ENCODE results near the gene ATG7. TPM values are rescaled to one million over a fixed set of nuclear protein-coding genes. Genes with fewer than 3 reads are reported as not detected.
A peak's percentile ranks its signal among the peaks of the same experiment; 100 is the strongest.
"Not testable (repeated sequence)": the region's sequence is repeated elsewhere in the genome, so short reads cannot be mapped to it uniquely, and the experiment has no call there.

Gene ATG7
- total and polyA plus RNA-seq, 12 donors: 9.1 to 118 (median 40.0) TPM

DNA sequence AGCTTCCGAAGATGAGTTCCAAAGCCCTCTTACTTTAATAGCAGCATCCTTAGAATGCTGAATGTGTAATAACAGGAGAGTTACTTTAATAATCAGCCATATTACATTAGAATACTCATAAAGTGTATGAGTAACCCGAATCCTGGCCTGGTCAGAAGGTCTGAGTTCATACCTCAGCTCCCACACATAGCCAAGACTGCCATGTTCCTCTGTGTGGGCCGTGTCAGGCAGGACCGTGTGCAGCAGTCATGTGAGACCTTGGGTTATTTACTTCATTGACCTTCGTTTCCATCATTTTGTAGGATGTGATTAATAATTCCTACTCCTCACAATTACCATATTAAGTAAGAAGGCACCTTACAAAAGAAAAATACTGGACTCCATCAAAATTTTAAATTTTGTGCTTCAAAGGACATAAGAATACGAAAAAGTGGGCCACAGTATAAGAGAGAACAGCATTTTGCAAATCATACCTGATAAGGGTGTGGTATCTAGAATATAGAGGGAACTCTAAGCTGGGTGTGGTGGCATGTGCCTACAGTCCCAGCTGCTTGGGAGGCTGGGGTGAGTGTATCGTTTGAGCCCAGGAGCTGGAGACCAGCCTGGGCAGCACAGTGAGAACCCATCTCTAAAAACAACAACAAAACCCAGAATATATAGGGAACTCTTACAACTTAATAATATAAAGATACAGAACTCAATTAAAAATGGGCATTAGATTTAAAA, 163.4 kb downstream of the ATG7 start:
- no peaks in the 10 kb centered on the region for H3K27me3 ChIP-seq
- peak overlapping the region in 2 of 5 donors; percentile 77 to 78 for H3K27ac ChIP-seq
- no peak for DNase-seq
- intact Hi-C loops (cut with DNase I): no loop called here
- peaks cover 17 to 25% of the 10 kb centered on the region in 2 donors for H3K4me1 ChIP-seq (replicated peaks in 1 of 2)
- 72 to 79% (median 76%) methylated on average over 7 of the region's 7 CpGs for WGBS, 4 donors
- no peaks in the 10 kb centered on the region for H3K9me3 ChIP-seq (replicated peaks in 1 of 3)
- no peaks in the 10 kb centered on the region for H3K36me3 ChIP-seq (replicated peaks in 1 of 2)
- no peak overlapping the region for H3K4me3 ChIP-seq
- TF ChIP-seq, protein P1, sequence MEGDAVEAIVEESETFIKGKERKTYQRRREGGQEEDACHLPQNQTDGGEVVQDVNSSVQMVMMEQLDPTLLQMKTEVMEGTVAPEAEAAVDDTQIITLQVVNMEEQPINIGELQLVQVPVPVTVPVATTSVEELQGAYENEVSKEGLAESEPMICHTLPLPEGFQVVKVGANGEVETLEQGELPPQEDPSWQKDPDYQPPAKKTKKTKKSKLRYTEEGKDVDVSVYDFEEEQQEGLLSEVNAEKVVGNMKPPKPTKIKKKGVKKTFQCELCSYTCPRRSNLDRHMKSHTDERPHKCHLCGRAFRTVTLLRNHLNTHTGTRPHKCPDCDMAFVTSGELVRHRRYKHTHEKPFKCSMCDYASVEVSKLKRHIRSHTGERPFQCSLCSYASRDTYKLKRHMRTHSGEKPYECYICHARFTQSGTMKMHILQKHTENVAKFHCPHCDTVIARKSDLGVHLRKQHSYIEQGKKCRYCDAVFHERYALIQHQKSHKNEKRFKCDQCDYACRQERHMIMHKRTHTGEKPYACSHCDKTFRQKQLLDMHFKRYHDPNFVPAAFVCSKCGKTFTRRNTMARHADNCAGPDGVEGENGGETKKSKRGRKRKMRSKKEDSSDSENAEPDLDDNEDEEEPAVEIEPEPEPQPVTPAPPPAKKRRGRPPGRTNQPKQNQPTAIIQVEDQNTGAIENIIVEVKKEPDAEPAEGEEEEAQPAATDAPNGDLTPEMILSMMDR (IDR thresholded peaks at IDR 0.05): no peak
- TF ChIP-seq POLR2A (IDR thresholded peaks at IDR 0.05): no peak

DNA sequence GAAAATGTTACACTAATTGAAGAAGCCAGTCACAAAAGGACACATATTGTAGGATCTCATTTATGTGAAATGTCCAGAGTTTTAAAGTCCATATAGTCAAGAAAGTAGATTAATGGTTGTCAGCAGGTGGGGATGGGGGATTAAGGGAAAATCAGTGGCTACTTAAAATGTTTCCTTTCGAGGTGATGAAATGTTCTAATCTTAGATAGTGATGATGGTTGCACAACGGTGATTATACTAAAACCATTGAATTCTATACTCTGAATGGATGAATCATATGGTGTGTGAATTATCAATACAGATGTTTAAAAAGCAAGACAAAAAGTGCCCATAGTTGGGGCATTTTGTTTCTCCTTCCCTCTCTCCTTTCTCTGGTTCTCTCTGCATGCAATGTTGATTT, 164.6 kb downstream of the ATG7 start:
- WGBS, 4 donors: 83 to 93% (median 86%) methylated on average over 2 of the region's 2 CpGs

DNA sequence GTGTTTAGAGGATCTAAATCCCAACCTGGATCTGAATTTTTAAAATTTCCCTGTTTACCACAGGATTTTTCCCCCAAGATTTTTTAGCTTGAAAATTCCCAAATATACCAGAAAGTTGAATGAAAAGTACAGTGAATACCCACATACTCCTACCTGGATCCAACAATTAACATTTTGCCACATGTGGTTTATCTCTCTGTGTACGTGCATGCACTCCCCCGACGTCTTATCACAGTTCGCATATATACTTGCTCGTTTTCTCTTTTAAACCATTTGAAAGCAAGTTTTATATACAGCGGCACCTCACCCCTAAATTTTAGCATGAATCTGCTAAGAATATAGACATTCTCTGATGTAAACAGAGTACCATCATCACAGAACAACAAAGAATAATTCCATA, 165.3 kb downstream of the ATG7 start:
- no peak overlapping the region for H3K4me3 ChIP-seq
- no peaks in the 10 kb centered on the region for H3K36me3 ChIP-seq (replicated peaks in 1 of 2)
- WGBS, 4 donors: 95 to 97% (median 96%) methylated on average over 6 of the region's 6 CpGs
- H3K9me3 ChIP-seq (replicated peaks in 1 of 3): no peaks in the 10 kb centered on the region
- intact Hi-C loops (cut with DNase I): no loop called here
- H3K4me1 ChIP-seq (replicated peaks in 1 of 2): peaks cover 17 to 25% of the 10 kb centered on the region in 2 donors
- H3K27me3 ChIP-seq: no peaks in the 10 kb centered on the region
- TF ChIP-seq POLR2A (IDR thresholded peaks at IDR 0.05): no peak
- TF ChIP-seq, protein P1 (IDR thresholded peaks at IDR 0.05): no peak
- no peak for DNase-seq
- no peak overlapping the region for H3K27ac ChIP-seq

More for the DNA sequence above, 164.6 kb downstream of the ATG7 start:
- Histone ChIP-seq H3K36me3 (replicated peaks in 1 of 2) (no peaks in the 10 kb centered on the region), H3K27me3 (no peaks in the 10 kb centered on the region), H3K4me1 (replicated peaks in 1 of 2) (peaks cover 17 to 25% of the 10 kb centered on the region in 2 donors), H3K9me3 (replicated peaks in 1 of 3) (no peaks in the 10 kb centered on the region), H3K4me3 (no peak overlapping the region), H3K27ac (no peak overlapping the region)
- no peak for DNase-seq
- TF ChIP-seq, protein P1 (IDR thresholded peaks at IDR 0.05): no peak
- intact Hi-C loops (cut with DNase I): no loop called here

DNA sequence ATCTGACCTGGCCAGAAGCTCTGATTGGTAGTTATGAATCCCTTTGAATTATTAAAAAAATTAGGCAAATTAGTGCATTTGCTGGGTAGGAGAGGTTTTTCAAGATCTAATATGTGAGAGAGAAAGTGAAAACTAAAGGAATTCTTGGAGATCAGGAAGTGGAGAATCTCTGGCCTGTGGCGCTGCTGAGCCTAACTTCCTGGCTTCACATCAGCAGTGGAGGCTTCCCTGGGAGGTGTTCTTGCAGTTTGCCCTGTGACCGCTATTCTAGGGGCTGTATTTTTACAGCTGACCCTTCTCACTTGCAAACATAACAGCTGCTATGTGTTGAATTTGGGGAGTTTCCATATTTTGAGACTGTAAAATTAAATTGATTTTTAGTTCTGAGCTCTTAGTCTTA, 166.4 kb downstream of the ATG7 start:
- Histone ChIP-seq H3K9me3 (replicated peaks in 1 of 3) (no peaks in the 10 kb centered on the region), H3K27me3 (no peaks in the 10 kb centered on the region), H3K36me3 (replicated peaks in 1 of 2) (no peaks in the 10 kb centered on the region), H3K4me3 (no peak overlapping the region), H3K4me1 (replicated peaks in 1 of 2) (peaks cover 13 to 22% of the 10 kb centered on the region in 2 donors), H3K27ac (peak overlapping the region in 1 of 5 donors; percentile 9)
- TF ChIP-seq POLR2A (IDR thresholded peaks at IDR 0.05): no peak
- TF ChIP-seq, protein P1 (IDR thresholded peaks at IDR 0.05): no peak
- 57 to 64% (median 62%) methylated on average over 2 of the region's 2 CpGs for WGBS, 4 donors
- intact Hi-C loops (cut with DNase I): no loop called here
- DNase-seq: peak in 2 of 7 donors; percentile 21 to 33

DNA sequence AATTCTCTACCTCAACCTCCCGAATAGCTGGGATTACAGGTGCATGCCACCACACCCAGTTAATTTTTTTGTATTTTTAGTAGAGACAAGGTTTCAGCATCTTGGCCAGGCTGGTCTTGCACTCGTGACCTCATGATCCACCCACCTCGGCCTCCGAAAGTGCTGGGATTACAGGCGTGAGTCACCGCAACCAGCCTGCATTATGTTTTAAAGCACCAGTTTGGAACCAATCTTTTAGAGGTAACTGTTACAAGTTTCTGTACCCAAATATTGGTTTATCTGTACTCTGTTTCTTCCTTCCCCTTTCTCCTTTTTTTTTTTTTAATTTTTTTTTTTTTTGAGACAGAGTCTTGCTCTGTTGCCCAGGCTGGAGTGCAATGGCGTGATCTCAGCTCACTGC, 169.1 kb downstream of the ATG7 start:
- WGBS, 4 donors: 76 to 83% (median 80%) methylated on average over 7 of the region's 7 CpGs
- H3K36me3 ChIP-seq (replicated peaks in 1 of 2); H3K9me3 ChIP-seq (replicated peaks in 1 of 3): not testable (repeated sequence)

More for the DNA sequence above, 169.1 kb downstream of the ATG7 start:
- DNase-seq; H3K4me3 ChIP-seq; H3K4me1 ChIP-seq (replicated peaks in 1 of 2); H3K27me3 ChIP-seq; H3K27ac ChIP-seq; intact Hi-C loops (cut with DNase I): not testable (repeated sequence)
